HL-60 (cell line): ENCODE measurements around the gene MID1.

Experiments used
- GABPA ChIP-seq: IDR thresholded peaks from 2 replicates; pipeline ENCODE4 v1.6.1; 2012; ENCODE audit warnings: low read depth
- POLR2AphosphoS5 ChIP-seq: IDR thresholded peaks from 2 replicates; pipeline ENCODE4 v1.6.1; 2012; ENCODE audit warnings: low read depth
- SPI1 ChIP-seq: IDR thresholded peaks from 2 replicates; pipeline ENCODE4 v1.6.1; 2012; ENCODE audit warnings: low read depth, mild to moderate bottlenecking, borderline replicate concordance
- TF ChIP-seq, protein P1 (sequence below): IDR thresholded peaks from one replicate; pipeline ENCODE4 v1.5.1; 2011; ENCODE audit warnings: low read length, control low read depth, inconsistent platforms; ENCODE audit not compliant: insufficient read depth
- TF ChIP-seq, protein P2 (sequence below): IDR thresholded peaks from 2 replicates; pipeline ENCODE4 v1.6.1; 2012; ENCODE audit warnings: low read depth; ENCODE audit not compliant: insufficient replicate concordance

DNA sequence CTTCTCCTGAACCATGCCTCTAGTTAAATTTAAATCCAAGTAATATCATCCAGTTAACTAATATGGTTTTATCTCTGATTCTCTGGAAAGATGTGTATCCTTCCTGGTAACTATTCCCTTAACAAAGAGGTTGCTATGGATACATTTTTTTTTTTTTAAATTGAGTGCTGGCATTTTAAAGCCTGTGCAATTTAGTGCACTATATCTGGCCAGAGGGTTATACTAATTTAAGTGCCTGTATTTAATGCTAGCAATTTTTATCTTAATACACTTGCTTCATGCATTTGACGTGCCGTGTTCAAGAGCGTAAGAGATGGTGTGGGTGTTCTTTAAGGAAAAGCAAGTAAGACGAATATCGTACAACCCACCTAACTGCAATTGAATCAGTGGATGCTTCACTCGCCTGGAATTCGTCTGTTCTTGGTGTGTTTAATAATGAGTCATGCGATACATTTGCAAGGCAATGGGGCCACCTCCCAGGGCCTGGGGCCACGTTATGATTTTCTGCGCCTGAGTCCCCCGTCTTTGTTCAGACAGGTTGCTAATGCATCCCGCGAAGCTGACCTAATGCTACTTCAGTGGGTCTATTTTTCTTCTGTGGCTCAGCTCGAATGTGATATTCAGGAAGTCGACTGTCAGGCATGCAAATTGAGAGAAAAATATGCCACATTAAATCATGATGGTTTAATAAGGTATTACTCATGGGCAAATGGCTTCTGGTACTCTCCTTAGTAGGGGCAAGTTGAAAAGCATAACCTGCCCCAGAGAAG lies 14.2 kb upstream of the MID1 start:
- TF ChIP-seq, protein P1, sequence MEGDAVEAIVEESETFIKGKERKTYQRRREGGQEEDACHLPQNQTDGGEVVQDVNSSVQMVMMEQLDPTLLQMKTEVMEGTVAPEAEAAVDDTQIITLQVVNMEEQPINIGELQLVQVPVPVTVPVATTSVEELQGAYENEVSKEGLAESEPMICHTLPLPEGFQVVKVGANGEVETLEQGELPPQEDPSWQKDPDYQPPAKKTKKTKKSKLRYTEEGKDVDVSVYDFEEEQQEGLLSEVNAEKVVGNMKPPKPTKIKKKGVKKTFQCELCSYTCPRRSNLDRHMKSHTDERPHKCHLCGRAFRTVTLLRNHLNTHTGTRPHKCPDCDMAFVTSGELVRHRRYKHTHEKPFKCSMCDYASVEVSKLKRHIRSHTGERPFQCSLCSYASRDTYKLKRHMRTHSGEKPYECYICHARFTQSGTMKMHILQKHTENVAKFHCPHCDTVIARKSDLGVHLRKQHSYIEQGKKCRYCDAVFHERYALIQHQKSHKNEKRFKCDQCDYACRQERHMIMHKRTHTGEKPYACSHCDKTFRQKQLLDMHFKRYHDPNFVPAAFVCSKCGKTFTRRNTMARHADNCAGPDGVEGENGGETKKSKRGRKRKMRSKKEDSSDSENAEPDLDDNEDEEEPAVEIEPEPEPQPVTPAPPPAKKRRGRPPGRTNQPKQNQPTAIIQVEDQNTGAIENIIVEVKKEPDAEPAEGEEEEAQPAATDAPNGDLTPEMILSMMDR = no peak
- TF ChIP-seq POLR2AphosphoS5 (no peak), GABPA (no peak), SPI1 (no peak)
- TF ChIP-seq, protein P2, sequence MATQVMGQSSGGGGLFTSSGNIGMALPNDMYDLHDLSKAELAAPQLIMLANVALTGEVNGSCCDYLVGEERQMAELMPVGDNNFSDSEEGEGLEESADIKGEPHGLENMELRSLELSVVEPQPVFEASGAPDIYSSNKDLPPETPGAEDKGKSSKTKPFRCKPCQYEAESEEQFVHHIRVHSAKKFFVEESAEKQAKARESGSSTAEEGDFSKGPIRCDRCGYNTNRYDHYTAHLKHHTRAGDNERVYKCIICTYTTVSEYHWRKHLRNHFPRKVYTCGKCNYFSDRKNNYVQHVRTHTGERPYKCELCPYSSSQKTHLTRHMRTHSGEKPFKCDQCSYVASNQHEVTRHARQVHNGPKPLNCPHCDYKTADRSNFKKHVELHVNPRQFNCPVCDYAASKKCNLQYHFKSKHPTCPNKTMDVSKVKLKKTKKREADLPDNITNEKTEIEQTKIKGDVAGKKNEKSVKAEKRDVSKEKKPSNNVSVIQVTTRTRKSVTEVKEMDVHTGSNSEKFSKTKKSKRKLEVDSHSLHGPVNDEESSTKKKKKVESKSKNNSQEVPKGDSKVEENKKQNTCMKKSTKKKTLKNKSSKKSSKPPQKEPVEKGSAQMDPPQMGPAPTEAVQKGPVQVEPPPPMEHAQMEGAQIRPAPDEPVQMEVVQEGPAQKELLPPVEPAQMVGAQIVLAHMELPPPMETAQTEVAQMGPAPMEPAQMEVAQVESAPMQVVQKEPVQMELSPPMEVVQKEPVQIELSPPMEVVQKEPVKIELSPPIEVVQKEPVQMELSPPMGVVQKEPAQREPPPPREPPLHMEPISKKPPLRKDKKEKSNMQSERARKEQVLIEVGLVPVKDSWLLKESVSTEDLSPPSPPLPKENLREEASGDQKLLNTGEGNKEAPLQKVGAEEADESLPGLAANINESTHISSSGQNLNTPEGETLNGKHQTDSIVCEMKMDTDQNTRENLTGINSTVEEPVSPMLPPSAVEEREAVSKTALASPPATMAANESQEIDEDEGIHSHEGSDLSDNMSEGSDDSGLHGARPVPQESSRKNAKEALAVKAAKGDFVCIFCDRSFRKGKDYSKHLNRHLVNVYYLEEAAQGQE = no peak
